NCI-H345 treated with DMSO at 0.1 percent for 48 hours (cell line): ENCODE results near the gene COMT.

Experiments
- DNase-seq: peaks from one replicate; lab custom pipeline; 2025; ENCODE audit not compliant: unreplicated experiment; lab: John Stamatoyannopoulos, UW

Gene COMT

DNA sequence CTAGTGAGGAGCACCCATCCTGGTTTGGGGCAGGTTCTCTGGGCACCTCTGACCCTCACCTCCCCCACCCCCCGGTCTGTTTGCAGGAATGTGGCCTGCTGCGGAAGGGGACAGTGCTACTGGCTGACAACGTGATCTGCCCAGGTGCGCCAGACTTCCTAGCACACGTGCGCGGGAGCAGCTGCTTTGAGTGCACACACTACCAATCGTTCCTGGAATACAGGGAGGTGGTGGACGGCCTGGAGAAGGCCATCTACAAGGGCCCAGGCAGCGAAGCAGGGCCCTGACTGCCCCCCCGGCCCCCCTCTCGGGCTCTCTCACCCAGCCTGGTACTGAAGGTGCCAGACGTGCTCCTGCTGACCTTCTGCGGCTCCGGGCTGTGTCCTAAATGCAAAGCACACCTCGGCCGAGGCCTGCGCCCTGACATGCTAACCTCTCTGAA lies 26.9 kb downstream of the COMT start:
- DNase-seq, result no peak

DNA sequence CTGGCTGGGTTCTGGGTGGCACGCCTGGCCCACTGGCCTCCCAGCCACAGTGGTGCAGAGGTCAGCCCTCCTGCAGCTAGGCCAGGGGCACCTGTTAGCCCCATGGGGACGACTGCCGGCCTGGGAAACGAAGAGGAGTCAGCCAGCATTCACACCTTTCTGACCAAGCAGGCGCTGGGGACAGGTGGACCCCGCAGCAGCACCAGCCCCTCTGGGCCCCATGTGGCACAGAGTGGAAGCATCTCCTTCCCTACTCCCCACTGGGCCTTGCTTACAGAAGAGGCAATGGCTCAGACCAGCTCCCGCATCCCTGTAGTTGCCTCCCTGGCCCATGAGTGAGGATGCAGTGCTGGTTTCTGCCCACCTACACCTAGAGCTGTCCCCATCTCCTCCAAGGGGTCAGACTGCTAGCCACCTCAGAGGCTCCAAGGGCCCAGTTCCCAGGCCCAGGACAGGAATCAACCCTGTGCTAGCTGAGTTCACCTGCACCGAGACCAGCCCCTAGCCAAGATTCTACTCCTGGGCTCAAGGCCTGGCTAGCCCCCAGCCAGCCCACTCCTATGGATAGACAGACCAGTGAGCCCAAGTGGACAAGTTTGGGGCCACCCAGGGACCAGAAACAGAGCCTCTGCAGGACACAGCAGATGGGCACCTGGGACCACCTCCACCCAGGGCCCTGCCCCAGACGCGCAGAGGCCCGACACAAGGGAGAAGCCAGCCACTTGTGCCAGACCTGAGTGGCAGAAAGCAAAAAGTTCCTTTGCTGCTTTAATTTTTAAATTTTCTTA lies 27.8 kb downstream of the COMT start:
- no peak for DNase-seq

DNA sequence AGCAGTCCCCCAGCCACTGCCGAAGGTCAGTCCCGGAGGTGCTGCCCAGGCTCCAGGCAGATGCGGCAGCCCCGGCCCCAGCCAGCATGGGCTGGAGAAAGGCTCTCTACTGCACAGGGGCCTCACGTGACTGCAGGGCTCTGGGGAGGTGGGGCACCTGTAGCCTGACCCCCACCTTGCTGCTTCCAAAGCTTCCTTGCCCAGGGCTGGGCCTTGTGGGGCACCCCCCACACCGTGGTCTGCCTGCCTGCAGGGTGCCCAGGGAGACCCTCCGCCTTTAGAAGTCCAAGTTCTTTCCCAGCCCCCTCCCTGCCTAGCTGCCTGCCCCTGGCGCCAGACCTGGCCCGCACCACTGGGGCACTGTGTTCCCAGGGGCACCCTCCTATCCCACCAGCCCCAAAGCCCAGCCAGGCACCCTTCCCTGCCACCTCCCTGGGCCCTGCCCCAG lies 28.5 kb downstream of the COMT start:
- no peak for DNase-seq

DNA sequence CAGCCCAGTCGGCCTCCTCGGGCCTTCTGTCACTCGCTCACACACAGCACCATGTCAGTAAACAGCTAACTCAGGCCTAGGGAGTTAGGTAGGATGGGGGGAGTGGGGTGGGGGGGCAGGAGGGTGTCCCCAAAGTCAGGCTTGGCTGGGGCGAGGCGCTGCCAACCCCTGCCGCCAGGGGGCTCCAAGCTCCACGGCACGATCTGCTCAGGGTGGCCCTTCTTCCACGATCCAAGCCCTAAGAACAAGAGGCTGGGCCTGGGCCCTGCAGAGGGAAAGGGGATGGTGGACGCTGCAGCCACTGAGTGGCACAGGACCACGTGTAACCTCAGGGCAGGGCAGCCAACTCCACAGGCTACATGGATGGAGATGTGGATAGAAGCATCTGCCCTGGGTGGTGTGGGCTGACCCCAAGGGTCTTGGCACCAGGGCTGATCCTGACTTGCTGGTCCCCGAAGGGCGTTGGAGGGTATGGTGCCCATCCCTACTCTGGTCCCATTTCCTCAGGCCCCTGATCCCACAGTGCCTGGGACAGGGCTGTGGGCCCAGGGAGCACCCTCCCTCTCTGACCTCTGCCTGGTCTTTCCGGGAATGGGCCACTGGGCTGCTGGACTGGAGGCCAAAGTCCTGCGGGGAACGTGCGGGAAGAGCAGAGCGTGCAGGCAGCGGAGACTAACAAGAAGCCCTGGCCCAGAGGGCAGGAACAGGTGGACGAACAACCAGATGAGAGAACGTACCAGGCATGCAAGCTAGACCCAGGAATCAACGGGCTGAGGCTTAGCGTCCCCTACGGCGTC lies 29.1 kb downstream of the COMT start:
- DNase-seq, result no peak

DNA sequence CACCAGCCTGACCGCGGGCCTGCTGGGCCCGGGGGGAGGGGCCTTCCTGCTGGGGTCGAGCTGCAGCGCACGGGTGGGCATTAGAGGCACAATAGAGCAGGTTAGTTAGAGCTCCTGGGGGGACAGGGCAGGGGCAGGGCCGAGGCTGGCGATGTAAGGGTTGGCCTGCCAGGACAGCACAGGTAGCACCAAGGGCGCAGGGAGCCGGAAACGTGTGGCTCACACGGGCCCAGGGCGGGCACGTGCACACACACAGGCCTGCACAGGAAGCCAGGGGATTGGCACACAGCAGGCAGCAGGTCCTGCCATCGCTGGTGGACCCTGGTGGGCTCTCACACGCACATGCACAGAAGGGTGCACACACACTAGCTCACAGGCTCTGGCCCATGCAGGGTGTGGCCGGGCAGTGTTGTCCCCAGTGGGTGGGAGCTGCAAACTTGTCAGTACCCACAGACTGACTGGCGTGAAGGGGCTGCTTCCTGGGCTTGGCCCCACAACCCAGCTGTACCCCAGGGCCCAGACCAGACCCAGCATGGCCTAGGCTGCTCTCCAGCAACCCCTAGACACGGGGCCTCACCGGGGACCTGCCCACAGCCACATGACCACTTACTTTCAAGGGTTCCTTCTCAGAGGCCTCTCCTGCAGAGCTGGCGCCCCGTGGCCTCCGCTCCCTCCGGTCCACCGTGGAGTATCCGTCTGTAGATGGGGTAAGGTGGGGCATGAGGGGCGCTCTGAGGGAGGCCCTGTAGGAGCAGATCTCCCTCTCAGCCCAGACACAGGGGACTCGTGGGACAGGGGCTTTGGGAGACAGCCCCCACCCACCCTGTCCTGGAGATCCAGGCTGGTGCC lies 29.9 kb downstream of the COMT start:
- DNase-seq, result no peak

DNA sequence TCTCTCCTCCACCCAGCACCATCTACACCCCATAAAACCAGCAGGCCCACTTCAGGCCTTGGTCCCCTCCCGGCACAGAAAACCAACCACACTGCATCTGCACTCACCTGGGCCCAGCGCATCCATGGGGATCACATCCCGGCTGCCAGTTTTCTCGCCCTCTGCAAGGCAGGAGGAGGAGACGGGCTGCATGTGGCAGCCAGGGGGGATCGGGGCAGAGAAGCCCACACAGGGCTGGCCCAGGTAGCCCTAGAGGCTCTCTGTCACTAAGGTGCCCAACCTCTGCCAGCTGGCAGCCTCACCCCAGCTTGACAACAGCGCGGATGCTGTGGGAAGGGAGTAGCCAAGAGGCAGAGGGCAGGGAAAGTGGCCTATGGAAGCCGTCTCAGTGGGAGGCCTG lies 30.7 kb downstream of the COMT start:
- DNase-seq, result no peak

DNA sequence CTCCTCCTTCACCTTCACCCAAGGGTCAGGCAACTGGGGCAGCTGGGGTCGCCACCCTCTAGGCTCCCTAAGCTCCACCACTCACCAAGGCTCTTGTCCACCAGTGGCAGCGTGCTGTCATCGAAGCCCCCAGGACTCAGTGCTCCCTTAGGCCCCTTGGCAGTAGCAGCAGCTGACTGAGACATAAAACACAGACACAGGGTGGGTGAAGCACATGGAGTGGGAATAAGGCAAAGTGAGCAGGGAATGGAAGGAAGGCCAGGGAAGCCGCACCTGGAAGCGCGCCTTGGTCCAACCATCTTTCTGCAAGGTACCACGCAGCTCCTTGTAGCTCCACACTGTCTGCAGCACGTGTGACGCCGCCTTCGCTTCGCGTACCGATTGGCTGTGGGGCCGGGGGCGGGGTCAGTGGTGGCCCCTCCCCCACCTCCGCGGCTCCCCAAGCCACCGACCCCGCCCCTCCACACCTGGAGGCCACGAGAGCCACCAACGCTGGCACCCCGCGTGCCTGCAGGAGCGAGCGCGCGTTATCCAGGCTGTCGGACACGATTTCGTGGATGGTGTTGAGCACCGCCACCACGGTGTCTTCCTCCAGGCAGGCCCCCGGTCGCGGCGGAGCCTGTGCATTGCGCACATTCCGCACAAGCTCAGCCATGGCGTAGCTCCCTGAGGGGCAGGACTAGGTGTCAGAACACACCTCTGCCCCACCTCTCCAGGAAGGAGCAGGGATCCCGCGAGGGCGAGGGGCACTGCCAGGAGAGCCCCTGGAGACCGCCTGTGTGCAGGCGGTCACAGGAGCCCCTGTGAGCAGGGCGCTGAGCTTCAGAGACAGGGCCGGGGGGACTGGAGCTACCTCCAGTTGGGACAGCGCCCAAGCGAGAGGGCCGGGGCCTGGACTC lies 31.3 kb downstream of the COMT start:
- DNase-seq, result no peak

DNA sequence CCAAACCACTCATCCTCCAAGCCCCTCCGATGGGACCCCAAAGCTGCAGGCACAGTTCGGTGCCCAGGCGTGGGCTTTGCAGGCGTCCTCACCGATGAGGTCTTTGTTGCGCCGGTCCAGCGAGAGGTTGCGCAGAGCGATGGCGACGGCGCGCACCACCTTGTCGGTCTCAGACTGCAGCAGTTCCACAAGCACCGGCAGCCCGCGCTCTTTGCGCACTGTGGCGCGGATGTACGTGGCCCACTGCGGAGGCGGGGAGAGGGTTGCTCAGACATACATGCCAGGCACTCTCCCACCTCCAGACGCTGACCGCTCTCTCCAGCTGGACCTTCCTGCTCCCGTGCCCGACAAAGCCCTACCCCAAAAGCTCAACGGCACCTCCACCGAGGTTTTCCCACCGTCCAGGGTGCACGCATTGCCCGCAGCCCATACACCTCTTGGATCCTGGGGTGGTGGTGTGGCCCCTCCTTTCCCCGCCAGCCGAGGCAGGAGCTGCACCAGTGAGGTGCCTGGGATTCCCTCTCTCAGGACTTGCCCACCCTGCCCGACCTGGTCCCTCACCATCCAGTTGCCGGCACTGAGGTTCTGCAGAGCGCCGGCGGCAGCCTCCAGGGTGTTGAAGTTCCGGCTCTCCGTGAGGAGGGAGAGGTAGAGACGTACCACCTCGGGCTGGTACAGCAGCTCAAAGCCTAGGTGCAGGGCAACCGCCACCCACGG lies 32.1 kb downstream of the COMT start:
- no peak for DNase-seq

DNA sequence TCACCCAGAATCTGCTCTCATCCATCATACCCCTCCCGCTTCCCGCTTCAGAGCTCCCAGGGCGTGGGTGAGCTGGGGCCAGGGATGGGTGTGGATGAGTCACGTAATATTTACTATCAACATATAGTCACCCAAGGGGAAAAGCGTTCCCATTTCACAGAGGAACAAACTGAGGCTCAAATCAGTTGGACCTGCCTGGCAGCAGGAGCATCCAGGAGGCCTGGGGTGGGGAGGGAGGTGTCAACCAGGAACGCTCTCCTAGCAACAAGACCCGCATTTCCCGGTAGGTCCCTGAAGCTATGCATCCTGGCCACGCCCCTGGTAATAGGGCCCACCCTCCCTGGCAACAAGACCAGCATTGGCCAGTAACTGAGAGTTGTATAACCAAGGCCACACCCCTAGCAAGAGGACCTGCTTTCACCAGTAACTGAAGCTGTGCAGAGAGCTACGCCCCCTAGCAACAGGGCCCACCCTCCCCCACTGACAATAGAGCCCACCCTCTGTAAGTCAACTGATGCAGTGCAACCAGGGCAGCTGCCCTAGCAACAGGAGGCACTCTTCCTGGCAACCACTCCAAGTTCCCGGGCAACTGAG lies 32.8 kb downstream of the COMT start:
- DNase-seq, result peak; percentile 83

DNA sequence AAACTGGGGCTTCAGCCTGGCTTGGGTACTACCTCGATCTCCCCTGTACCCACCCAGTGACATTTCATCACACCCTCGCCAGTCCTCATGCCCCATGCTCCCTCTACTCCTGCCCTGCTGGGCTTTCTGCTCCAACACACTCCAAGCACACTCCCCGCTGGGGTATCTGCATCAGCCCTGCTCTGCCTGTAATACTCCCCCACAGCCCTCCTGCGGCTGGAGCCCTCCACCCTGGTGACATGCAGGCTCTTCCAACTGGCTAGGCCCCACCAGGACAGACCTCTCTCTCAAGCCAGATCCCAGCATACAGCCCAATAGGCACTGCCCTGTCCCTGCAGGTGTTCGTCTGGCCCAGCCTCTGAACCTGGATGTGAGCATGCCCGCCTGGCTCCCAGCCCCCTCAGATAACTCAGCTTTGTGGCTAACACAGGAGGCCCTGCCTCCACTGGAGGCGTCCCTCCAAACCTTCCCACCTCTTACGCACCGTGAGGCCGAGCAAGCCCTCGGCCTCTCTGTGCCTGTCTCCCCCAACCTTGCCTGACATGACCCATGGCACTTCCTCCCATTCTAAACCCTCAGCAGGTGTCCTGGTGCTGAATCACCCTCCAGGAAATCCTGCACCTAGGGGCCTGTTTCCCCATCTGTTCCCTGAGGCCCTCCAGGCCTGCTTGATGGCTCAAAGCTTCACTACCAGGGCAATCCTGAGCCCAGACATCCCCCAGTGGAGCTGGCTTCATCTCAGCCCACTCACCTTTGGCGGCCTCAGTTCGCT lies 33.5 kb downstream of the COMT start:
- DNase-seq, result peak; percentile 70

DNA sequence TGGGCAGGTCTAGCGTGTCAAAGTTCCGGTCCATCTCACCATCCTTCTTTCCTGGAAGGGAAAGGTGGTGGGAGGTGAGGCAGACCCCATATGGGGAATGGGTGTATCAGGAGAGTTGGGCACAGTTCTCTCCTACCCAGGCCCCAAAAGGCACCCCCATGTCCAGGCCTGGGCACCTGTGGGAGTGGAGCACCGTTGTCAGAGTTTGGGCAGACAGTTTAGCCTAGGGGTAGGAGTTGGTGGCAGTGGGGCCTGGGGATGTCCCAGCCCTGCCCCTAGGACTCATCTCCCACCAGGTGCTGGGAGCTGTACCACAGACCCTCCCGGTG lies 34.1 kb downstream of the COMT start:
- no peak for DNase-seq

DNA sequence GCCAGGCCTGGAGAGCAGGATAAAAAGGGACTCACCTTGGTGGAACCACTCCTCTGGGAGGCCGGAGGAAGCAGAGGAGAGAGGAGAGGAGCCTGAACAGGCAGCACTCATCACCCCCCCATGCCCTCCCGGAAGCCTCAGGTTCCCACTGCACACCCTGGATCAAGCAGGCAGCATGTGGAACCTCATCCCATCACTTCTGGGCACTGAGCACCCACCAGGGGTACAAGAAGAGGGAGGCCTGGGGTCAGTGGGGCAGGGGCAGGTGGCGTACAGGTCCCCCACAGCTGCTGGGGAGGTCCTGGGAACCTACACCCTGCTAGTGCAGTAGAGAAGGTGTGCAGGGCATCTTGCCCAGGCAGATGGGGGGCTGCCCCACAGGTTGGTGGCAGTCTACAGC lies 35.1 kb downstream of the COMT start:
- no peak for DNase-seq

DNA sequence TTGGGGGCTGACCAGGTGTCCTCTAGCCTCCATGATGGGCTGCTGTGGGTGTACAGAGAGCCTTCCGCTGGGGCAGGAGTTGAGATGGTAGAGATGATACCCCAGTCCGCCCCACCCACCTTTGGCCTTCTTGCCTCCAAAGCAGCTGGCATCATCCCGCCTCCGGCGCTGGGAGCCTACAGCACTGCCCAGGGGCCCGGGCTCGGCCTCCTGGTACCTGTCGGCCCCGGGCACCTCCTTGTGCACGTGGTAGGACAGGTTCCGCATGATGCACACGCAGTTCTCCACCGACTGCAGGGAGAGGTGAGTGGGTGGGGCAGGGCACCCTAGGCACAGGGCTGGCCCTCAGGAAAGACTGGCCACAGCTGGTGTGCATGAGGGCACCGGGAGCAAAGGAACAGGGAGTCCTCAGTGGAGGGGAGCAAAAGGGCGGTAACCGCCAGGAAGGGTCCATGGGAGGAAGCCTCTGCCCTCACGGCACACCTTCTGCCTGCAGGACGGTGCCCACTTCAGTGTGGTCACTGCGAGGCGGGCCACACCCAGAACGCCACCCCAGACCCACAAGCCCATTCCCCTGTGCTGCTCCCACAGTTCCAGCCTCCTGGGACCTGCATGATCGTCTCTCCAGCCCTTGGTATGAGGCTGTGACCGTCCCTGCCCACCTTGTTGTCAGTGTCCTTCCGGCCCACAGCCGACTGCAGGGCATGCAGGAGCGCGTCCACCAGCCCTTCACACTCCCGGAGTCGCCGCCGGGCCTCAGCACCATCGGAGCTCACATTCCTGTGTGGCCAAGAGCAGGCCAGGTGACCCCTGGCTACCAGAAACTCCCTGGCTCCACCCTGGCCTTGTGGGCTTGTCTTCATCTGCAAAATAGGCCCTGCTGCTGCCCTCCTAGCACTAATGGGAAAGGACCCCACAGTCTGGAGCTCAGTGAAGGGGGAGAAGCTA lies 36.0 kb downstream of the COMT start:
- no peak for DNase-seq

DNA sequence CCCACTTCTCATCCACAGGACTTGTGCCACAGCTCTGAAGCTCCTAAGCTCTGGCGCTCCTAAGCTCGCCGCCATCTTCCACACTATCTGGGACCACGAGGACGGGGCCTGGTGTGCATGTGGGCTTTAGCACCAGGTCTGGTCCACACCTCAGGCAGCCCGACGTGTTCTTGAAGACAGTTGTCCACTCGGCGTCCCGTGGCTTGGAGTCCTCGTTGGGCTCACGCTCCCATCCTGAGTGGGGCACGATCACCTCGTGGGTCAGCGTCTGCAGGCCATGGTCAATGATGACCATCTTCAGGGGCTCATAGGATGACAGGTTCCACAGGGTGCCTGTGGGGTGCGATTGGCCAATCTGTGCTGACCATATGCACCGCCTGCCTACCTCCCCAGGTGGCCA lies 37.2 kb downstream of the COMT start:
- no peak for DNase-seq

DNA sequence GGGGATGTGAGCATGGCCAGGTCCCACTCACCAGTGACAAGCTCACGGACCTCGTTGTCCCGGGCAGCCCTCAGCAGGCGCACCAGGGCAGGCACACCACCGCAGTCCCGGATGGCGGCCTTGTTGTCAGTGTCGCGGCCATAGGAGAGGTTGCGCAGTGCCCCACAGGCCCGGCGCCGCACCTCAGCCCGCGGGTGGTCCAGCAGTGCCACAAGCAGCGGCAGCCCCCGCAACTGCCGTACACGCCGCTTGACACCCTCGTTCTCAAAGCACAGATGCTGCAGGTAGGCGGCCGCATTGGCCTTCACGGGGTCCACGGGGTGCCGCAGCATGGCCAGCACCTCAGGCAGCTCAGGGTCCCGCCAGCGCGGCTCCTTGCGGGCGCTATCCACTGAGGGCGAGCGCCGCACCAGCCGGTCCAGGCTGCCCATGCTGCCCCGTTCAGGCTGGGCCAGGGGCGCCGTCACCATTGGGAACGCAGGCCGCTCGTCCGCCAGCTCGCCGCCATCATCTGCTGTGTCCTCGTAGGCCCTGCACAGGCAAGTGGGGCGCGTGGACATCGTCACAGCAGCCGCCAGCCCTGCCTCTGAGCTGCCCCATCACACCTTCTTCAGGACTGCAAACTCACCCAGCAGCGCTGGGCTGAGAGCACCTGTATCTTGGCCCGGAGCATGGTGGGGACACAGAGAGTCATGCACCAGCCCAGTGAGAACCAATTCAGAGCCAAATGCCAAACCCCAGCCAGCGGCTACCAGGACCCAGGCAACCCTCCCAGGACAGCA lies 38.3 kb downstream of the COMT start:
- DNase-seq, result no peak

DNA sequence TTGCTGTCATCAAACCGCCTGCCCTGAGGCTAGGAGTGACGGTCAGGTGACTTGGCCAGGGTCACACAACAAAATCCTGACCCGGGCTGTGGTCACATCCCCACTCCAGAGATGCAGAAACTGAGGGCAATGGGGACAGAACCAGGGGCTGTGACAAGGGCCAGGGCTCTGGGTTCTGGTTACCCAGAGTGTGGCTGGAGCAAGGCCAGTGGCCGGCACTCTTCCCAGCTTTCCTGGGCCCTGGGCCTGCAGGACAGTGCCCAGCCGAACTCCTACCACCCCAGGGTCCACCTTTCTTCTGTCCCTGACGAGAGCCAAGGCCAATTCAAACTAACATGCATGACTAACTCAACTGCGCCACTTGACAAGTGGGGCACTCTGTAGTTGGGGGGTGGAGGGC lies 39.2 kb downstream of the COMT start:
- DNase-seq, result no peak
